GM12873 (cell line): ENCODE results near the gene LRRC4C.

ENCODE experiments used
- TF ChIP-seq, protein P1 (sequence below): IDR thresholded peaks from 2 replicates; pipeline ENCODE4 v1.5.1; 2012; ENCODE audit warnings: low read depth, mild to moderate bottlenecking, moderate library complexity, low read length, control low read depth; ENCODE audit not compliant: insufficient read depth; ENCODE audit errors: missing control alignments

The LRRC4C gene

DNA sequence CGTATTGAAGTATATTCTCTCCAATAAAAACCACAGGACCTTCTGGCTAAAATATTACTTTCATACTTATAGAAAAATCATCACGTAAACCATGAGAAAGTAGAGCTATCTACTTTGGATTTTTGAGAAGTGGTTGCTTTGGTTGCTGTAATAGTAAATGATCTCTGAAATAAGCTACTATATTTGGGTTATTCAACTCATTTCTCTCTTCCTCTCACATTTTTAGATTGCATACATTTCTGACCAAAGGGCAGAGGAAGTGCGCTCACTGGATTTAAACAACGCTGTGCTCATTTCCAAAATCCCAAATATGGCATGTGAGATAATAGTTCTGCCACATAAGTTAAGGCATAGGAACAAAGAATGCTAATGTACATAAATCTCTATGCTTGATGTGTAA lies 357.0 kb downstream of the LRRC4C start:
- TF ChIP-seq, protein P1, sequence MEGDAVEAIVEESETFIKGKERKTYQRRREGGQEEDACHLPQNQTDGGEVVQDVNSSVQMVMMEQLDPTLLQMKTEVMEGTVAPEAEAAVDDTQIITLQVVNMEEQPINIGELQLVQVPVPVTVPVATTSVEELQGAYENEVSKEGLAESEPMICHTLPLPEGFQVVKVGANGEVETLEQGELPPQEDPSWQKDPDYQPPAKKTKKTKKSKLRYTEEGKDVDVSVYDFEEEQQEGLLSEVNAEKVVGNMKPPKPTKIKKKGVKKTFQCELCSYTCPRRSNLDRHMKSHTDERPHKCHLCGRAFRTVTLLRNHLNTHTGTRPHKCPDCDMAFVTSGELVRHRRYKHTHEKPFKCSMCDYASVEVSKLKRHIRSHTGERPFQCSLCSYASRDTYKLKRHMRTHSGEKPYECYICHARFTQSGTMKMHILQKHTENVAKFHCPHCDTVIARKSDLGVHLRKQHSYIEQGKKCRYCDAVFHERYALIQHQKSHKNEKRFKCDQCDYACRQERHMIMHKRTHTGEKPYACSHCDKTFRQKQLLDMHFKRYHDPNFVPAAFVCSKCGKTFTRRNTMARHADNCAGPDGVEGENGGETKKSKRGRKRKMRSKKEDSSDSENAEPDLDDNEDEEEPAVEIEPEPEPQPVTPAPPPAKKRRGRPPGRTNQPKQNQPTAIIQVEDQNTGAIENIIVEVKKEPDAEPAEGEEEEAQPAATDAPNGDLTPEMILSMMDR, result no peak

DNA sequence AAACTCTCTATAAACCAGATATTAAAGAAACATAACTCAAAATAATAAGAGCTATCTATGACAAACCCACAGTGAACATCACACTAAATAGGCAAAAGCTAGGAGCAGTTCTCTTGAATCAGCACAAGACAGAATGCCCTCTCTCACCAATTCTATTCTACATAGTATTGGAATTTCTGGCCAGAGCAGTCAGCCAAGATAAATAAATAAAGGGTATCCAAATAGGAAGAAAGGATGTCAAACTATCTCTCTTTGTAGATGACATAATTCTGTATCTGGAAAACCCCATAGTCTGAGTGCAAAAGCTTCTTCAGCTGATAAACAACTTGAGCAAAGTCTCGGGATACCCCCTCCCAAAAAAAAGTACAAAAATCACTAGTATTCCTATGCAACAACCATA lies 359.8 kb downstream of the LRRC4C start:
- TF ChIP-seq, protein P1, result no peak

DNA sequence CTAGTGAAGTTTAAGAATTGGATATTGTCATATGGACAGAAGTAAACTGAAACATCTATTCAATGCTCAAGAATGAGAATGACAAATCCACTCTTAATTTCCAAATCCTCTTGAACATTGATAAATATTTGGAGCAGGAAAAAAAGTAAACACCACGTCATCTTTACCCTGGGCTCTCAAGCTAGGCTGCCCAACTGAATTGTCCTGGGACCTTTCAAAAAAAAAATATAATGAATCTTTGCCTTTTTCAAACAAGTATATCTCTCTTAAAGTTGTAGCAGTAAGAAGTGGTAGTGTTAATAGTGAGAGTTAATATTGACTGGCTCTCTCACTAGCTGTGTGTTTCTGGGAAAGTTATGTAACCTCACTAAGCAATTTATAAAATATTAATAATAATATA lies 374.3 kb downstream of the LRRC4C start:
- TF ChIP-seq, protein P1, result no peak

DNA sequence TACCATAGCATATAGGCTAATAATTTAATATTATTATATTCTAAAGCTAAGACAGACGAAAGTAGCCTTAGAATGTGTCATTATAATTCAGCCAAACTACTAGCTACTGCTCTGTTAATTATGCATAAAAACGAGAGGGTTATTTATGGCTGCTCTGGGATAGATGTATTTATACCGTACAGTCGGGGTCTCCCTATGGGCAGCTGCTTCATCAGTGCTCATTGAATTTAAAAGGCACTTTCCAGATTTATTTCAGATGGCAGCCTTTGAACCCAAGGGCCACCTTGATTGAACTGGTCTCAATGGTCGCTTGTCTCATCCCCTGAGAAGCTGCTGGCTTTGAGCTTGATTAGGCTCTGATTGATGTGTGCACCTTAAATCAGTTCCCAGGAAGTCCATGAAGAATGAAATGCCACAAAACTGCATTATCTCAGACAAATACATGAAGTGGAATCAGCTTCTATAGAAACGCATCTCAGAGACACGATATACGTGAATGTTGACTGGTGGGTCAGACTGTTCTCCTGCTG lies 377.6 kb downstream of the LRRC4C start:
- TF ChIP-seq, protein P1, result no peak

DNA sequence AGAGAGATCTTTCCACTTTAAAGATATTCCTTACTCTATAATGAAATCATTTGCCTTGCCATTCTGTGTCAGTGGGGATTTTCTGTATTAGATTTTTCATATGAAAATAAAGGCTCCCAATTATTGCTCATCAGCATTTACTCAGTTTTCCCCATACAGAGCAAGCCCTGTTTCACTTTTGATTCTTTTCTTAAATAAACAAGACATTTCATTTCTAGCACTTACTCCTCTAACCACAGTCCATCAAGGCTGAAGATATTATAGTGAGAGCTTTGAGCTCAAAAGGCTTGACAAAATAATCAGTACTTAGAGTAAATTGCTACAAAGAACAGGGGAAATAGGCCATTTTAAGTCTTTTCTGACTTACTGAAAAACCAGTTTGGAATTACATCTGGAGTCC lies 385.1 kb downstream of the LRRC4C start:
- TF ChIP-seq, protein P1, result no peak

DNA sequence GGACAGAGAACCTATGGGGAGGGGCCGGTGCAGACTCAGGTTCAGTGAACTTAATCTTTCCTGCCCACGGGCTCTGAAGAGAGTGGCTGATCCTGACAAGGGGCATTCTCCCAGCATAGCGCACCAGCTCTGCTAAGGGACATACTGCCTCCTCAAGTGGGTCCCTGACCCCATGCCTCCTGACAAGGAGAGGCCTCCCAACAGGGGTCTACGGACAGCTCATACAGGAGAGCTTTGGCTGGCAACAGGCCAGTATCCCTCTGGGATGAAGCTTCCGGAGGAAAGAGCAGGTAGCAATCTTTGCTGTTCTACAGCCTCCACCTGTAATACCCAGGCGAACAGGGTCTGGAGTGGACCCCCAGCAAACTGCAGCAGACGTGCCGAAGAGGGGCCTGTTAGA lies 394.0 kb downstream of the LRRC4C start:
- TF ChIP-seq, protein P1, result no peak

DNA sequence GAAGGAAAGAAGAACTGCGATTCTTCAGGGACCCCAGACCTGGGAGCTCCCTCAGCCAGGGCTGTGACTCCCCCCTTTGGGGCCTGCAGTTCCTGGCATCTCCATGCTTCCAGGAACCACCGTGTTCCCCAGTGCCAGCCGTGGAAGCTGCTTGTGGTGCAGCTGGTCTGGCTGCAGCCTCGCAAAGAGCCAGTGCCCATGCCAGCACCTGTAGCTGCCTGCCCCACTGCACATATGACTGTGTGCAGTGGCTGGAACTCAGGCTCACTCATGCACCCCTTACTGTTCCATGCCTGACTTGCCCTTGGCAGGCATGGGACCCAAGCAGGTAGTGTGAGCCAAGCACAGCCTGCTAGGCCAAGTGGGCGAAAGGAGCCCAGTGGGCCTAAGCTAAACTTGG lies 401.3 kb downstream of the LRRC4C start:
- TF ChIP-seq, protein P1, result no peak
